SK-N-MC (cell line): Measurements from ENCODE around the gene ATP4B.

ENCODE experiments used
- EZH2 ChIP-seq: fragments of 200-600 bp; sonication (generic); IDR thresholded peaks from one replicate; pipeline ENCODE4 v1.6.1; 2017; ENCODE audit warnings: antibody characterized with exemption
- FOXP2 ChIP-seq: optimal IDR thresholded peaks from 2 replicates; pipeline ENCODE3; 2011; ENCODE audit warnings: mild to moderate bottlenecking, moderate library complexity; ENCODE audit not compliant: insufficient read depth; ENCODE audit errors: extremely low read length, control extremely low read depth
- POLR2AphosphoS5 ChIP-seq: IDR thresholded peaks from 2 replicates; pipeline ENCODE4 v1.6.1; 2012; ENCODE audit warnings: mild to moderate bottlenecking, low read depth, low read length, borderline replicate concordance

- no peak for TF ChIP-seq POLR2AphosphoS5
- no peak for TF ChIP-seq FOXP2
- TF ChIP-seq EZH2 = no peak
Observed at GRCh38 chr13:113627136-113627535, 30.9 kb downstream of the ATP4B start.
